Measurements from ENCODE around the gene MAPK8IP1. TPM values are rescaled to one million over a fixed set of nuclear protein-coding genes. Genes with fewer than 3 reads are reported as not detected.
A peak's percentile ranks its signal among the peaks of the same experiment; 100 is the strongest.

Gene MAPK8IP1
- total and polyA plus RNA-seq, 8 donors: 2.9 to 8.3 (median 7.0) TPM; not detected in 1

DNA sequence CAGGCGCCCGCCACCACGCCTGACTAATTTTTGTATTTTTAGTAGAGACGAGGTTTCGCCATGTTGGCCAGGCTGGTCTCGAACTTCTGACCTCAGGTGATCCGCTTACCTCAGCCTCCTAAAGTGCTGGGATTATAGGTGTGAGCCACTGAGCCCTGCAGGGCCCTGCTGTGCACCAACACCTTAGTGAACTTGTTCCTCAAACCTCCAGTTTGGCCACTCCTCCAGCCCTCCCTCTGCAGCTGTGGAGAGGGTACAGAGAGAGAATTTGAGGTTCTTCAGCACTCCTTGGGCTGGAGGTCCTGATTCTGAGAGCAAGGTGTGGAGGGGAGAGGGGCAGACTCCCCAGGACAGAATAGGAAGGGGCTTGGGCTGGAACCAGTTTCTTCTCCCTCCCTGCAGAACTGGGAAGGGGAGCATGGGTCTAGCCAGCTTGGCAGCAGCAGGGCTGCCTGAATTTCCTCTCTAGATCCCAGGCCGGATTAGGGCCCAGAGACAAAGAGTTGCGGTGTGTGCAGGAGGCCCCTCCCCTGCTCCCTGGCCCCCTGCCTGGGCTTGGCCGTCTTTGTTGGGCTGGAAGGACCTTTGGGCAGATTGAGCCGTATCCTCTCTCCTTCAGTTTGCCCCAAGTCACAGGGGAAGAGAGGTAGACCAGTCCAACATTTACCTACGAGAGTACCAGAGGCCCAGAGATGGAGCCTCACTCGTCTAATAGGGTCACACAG is 34.5 kb downstream of the MAPK8IP1 start:
- WGBS, 5 donors: 49 to 62% (median 58%) methylated on average over 12 to 13 of the region's 13 CpGs
- H3K4me3 ChIP-seq: no peak overlapping the region
- intact Hi-C loops (cut with DNase I; ENCODE audit: low total_unique reads): no loop called here
- peaks cover 10 to 15% (median 14%) of the 10 kb centered on the region in 4 donors for H3K36me3 ChIP-seq
- peak overlapping the region; percentile 86 to 96 (median 87) for H3K27ac ChIP-seq
- H3K4me1 ChIP-seq: peaks cover 33 to 71% (median 60%) of the 10 kb centered on the region in 4 donors
- TF ChIP-seq EP300 (IDR thresholded peaks at IDR 0.05) (no peak), POLR2A (IDR thresholded peaks at IDR 0.05) (no peak), POLR2AphosphoS5 (IDR thresholded peaks at IDR 0.05) (no peak)
- TF ChIP-seq, protein P1, sequence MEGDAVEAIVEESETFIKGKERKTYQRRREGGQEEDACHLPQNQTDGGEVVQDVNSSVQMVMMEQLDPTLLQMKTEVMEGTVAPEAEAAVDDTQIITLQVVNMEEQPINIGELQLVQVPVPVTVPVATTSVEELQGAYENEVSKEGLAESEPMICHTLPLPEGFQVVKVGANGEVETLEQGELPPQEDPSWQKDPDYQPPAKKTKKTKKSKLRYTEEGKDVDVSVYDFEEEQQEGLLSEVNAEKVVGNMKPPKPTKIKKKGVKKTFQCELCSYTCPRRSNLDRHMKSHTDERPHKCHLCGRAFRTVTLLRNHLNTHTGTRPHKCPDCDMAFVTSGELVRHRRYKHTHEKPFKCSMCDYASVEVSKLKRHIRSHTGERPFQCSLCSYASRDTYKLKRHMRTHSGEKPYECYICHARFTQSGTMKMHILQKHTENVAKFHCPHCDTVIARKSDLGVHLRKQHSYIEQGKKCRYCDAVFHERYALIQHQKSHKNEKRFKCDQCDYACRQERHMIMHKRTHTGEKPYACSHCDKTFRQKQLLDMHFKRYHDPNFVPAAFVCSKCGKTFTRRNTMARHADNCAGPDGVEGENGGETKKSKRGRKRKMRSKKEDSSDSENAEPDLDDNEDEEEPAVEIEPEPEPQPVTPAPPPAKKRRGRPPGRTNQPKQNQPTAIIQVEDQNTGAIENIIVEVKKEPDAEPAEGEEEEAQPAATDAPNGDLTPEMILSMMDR (IDR thresholded peaks at IDR 0.05): no peak
- H3K27me3 ChIP-seq: peaks cover 0 to 35% (median 20%) of the 10 kb centered on the region in 3 donors
- no peaks in the 10 kb centered on the region for H3K9me3 ChIP-seq
- DNase-seq: peak in 1 of 2 donors; percentile 81

DNA sequence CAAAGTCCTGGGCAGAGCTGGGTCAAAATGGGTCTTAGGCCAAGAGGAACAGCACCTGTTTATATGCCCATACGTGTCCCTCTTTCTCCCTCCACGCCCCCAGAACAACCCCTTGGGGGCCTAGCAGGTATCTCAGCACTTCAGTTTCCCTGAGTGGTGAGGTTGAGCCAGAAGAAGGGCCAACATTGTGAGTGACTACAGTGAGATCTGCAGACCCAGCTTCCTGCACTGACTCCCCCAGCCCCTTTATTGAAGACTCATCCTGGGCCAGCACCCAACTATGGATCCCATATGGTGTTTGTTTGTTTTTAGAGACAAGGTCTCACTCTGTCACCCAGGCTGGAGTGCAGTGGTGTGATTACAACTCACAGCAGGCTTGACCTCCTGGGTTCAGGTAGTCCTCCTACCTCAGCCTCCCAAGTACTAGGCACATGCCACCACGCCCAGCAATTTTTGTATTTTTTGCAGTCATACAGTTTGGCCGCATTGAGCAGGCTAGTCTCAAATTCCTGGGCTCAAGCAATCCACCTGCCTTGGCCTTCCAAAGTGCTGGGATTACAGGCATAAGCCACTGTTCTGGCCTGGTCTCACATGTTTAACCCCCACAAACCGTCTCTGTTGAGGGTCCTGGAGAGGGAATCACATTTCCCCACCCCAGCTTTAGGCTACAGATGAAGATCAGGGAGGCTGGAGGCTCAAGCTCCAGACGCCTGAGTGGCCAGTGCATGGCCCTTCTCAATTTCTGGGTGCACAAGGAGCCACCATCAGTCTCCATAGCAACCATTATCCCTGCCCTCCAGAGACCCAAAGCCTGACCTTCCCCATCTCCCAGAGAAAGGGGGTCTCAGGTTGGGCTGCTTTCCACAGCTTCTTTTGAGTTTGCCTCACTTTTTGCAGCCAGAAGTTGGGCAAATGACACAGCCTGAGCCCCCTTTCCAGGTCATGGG is 35.4 kb downstream of the MAPK8IP1 start:
- H3K4me1 ChIP-seq: peaks cover 33 to 66% (median 56%) of the 10 kb centered on the region in 4 donors
- no peak for DNase-seq
- no peaks in the 10 kb centered on the region for H3K9me3 ChIP-seq
- H3K4me3 ChIP-seq: no peak overlapping the region
- intact Hi-C loops (cut with DNase I; ENCODE audit: low total_unique reads): no loop called here
- WGBS, 5 donors: 59 to 80% (median 72%) methylated on average over 6 of the region's 6 CpGs
- peak overlapping the region; percentile 86 to 96 (median 87) for H3K27ac ChIP-seq
- peaks cover 0 to 41% (median 20%) of the 10 kb centered on the region in 3 donors for H3K27me3 ChIP-seq
- H3K36me3 ChIP-seq: peaks cover 1 to 7% (median 5%) of the 10 kb centered on the region in 4 donors
- TF ChIP-seq EP300 (IDR thresholded peaks at IDR 0.05) (no peak), POLR2AphosphoS5 (IDR thresholded peaks at IDR 0.05) (no peak)
- TF ChIP-seq, protein P1 (IDR thresholded peaks at IDR 0.05): no peak

DNA sequence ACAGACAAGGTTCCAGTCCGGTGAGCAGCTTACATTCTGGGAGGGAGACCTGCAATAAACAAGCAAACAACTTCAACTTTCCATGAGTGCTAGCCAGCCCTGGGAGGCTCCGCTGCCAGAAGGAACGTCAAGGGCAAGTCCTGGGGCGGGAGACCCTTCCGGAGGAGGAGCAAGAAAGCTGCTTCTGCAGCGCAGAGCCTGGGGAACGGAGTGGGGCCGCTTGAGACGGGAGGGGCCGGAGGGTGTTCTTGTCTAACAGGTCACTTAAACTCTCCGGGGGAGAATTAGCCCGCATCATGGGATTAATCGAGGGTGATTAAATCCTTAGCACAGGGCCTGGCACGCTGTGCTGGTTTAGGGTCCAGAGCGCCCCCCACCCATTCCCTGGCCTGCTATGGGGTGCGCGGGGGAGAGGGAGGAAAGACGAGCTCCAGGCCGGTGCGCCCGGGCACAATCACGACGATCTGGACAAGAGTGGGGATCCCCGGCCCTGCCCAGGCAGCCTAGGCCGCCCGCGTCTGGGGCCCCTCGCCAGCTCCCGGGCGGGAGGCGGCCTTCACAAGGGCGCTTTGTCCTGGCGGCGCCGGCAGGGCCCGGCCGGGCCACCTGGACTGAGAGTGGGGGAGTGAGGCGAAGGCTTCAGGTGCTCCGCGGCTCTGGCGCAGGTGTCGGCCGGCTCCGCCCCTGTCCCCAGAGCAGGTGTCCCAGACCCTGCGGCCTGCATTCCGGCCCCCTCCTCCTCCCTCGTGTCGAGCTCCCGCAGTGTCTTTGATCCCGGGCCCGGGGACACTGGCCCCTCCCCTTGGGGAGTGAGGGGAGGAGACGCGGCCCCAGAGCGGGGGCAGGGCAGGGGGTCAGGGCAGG is 36.3 kb downstream of the MAPK8IP1 start:
- DNase-seq: peak; percentile 89 to 91
- Histone ChIP-seq H3K9me3 (no peaks in the 10 kb centered on the region), H3K36me3 (no peaks in the 10 kb centered on the region), H3K4me3 (peak overlapping the region; percentile 44 to 62 (median 50)), H3K27ac (peak overlapping the region; percentile 73 to 93 (median 86)), H3K27me3 (peaks cover 0 to 44% (median 20%) of the 10 kb centered on the region in 3 donors), H3K4me1 (peaks cover 27 to 56% (median 47%) of the 10 kb centered on the region in 4 donors)
- intact Hi-C loops (cut with DNase I; ENCODE audit: low total_unique reads): no loop called here
- 15 to 40% (median 23%) methylated on average over 15 to 54 of the region's 54 CpGs for WGBS, 5 donors
- TF ChIP-seq POLR2AphosphoS5 (IDR thresholded peaks at IDR 0.05): peak in 2 of 3 donors; percentile 52 to 54
- no peak for TF ChIP-seq EP300 (IDR thresholded peaks at IDR 0.05)
- TF ChIP-seq POLR2A (IDR thresholded peaks at IDR 0.05): peak in 1 of 4 donors; percentile 17

DNA sequence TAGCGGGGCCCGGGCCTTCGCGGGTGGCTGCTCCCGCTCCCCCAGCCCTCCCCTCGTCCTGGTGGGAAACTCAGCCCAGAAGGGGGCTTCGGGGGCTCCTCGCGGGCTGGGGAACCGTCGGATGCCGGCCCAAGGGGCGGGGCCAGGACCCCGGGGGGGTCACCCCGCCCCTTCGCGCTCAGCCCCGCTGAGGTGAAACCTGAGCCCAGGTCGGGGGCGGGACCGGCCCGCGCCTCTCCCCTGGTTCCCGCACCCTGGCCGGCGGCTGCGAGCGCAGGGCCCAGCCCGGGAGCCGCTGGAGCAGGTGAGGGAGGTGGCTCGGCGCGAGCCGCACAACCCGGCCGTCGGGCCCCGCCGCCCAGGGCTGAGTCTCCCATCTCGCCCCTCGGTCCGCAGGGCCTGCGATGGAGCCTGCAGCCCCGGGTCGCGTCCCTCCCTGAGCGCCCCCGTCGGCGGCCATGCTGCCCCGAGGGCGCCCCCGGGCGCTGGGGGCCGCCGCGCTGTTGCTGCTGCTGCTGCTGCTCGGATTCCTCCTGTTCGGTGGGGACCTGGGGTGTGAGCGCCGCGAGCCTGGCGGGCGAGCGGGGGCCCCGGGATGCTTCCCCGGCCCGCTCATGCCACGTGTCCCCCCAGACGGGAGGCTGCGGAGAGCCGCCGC is 37.1 kb downstream of the MAPK8IP1 start, which contains the start of gene LARGE2:
Gene LARGE2, plus strand, starts transcription at position 232 of the 658 bp plus-strand sequence. Its CDS starts 227 bp downstream, at position 459.
- Histone ChIP-seq H3K36me3 (no peaks in the 10 kb centered on the region), H3K4me1 (peaks cover 23 to 49% (median 41%) of the 10 kb centered on the region in 4 donors), H3K27ac (peak within 1 kb of the TSS; percentile 73 to 93 (median 86)), H3K9me3 (no peaks in the 10 kb centered on the region), H3K27me3 (peaks cover 0 to 44% (median 20%) of the 10 kb centered on the region in 3 donors), H3K4me3 (peak within 1 kb of the TSS; percentile 44 to 62 (median 50))
- DNase-seq: peak; percentile 78 to 86
- 1 to 3% (median 1%) methylated on average over 15 to 73 of the region's 73 CpGs for WGBS, 5 donors
- intact Hi-C loops (cut with DNase I; ENCODE audit: low total_unique reads): no loop called here
- TF ChIP-seq, protein P1 (IDR thresholded peaks at IDR 0.05): no peak
- TF ChIP-seq EP300 (IDR thresholded peaks at IDR 0.05) (no peak), POLR2AphosphoS5 (IDR thresholded peaks at IDR 0.05) (no peak), POLR2A (IDR thresholded peaks at IDR 0.05) (no peak)

Measured in stomach (tissue), 9 donors.